ENCODE results near the gene PICK1. TPM values are rescaled to one million over a fixed set of nuclear protein-coding genes. Genes with fewer than 3 reads are reported as not detected.

The PICK1 gene
- total and polyA plus RNA-seq, 10 of the 15 experiments (the other 5 are each of a cell fraction or from before 2014, with no cell fraction given): 0.07 to 19.2 (median 10.9) TPM

GRCh38 chr22:38122616-38123015, 65.4 kb downstream of the PICK1 start:
- in situ Hi-C loops (cut with MboI) (no loop called here), intact Hi-C loops (cut with micrococcal nuclease; ENCODE audit: unreplicated experiment) (no loop called here)
- WGBS (ENCODE audit: insufficient coverage, insufficient replicate concordance, low lambda C conversion rate, missing lambda C conversion rate): 12% methylated on average over 6 of the region's 6 CpGs
- Histone ChIP-seq H4K20me1 (ENCODE audit: control insufficient read depth, insufficient read depth) (no peaks in the 10 kb centered on the region), H3K9ac (ENCODE audit: control insufficient read depth, insufficient read depth, low read length) (no peak overlapping the region), H3K9me3 (replicated peaks; ENCODE audit: control insufficient read depth, insufficient read depth, low read length) (no peaks in the 10 kb centered on the region), H2AFZ (ENCODE audit: control insufficient read depth, low read depth, low read length) (no peak overlapping the region), H3K27me3 (replicated peaks in 1 of 2; ENCODE audit: control insufficient read depth in 2 of 2, insufficient read depth in 2 of 2, low read length in 1 of 2) (no peaks in the 10 kb centered on the region), H3K27ac (ENCODE audit: control insufficient read depth, insufficient read depth) (no peak overlapping the region), H3K4me1 (ENCODE audit: control insufficient read depth, insufficient read depth, low read length) (no peaks in the 10 kb centered on the region), H3K4me2 (ENCODE audit: control insufficient read depth, insufficient read depth) (no peak overlapping the region), H3K36me3 (ENCODE audit: control insufficient read depth in 2 of 2, insufficient read depth in 2 of 2, low read length in 1 of 2) (no peaks in the 10 kb centered on the region; a peak in 1 of 4 replicates), H3K79me2 (ENCODE audit: control insufficient read depth, insufficient read depth, low read length) (no peaks in the 10 kb centered on the region), H3K4me3 (no peak overlapping the region)
- POLR2A ChIA-PET: no interaction called here
- ATAC-seq (peak; percentile 33; the same call in 1 of the 3 replicates), FAIRE-seq (no peak), DNase-seq (ENCODE audit: low read depth, low spot score) (no peak)
- BruUV-seq (replicated peaks): no TSS peak
- CTCF ChIA-PET: interaction anchor here (0.6 kb wide), 1 partner anchor 669 kb away, joined by 3 read pairs; no protein-coding TSS in a partner anchor
- SMC1A ChIA-PET (ENCODE audit: uncharacterized antibody, unreplicated experiment): no interaction called here
- RAD21 ChIA-PET (ENCODE audit: unreplicated experiment): no interaction called here
- TF ChIP-seq GATAD2B (conservative IDR thresholded peaks at IDR 0.05; ENCODE audit: low read depth): no peak
- no peak for TF ChIP-seq PKNOX1 (IDR thresholded peaks at IDR 0.05)
- TF ChIP-seq ZBTB40 (IDR thresholded peaks at IDR 0.05; ENCODE audit: borderline replicate concordance): no peak
- no peak for TF ChIP-seq ZBTB11 (CRISPR knock-in tag; IDR thresholded peaks at IDR 0.05)
- TF ChIP-seq PAX8 (IDR thresholded peaks at IDR 0.05): no peak
- TF ChIP-seq NFXL1 (IDR thresholded peaks at IDR 0.05; ENCODE audit: borderline replicate concordance): no peak
- TF ChIP-seq NR2C1 (IDR thresholded peaks at IDR 0.05): no peak
- no peak for TF ChIP-seq ASH2L (IDR thresholded peaks at IDR 0.05; ENCODE audit: borderline replicate concordance, low read depth)
- TF ChIP-seq POLR2A (IDR thresholded peaks at IDR 0.05; ENCODE audit: low read depth, low read length): no peak
- no peak for TF ChIP-seq FOXM1 (IDR thresholded peaks at IDR 0.05; ENCODE audit: low read depth, low read length)
- no peak for TF ChIP-seq USF1 (IDR thresholded peaks at IDR 0.05; ENCODE audit: borderline replicate concordance, extremely low read length, insufficient read depth, low read depth, low read length)
- no peak for TF ChIP-seq HDAC6 (IDR thresholded peaks at IDR 0.05; ENCODE audit: unreplicated experiment)
- TF ChIP-seq HCFC1 (IDR thresholded peaks at IDR 0.05; ENCODE audit: low read length): no peak
- no peak for TF ChIP-seq NBN (IDR thresholded peaks at IDR 0.05)
